ENCODE results near the gene PCCA. TPM values are rescaled to one million over a fixed set of nuclear protein-coding genes. Genes with fewer than 3 reads are reported as not detected.

Gene PCCA, protein sequence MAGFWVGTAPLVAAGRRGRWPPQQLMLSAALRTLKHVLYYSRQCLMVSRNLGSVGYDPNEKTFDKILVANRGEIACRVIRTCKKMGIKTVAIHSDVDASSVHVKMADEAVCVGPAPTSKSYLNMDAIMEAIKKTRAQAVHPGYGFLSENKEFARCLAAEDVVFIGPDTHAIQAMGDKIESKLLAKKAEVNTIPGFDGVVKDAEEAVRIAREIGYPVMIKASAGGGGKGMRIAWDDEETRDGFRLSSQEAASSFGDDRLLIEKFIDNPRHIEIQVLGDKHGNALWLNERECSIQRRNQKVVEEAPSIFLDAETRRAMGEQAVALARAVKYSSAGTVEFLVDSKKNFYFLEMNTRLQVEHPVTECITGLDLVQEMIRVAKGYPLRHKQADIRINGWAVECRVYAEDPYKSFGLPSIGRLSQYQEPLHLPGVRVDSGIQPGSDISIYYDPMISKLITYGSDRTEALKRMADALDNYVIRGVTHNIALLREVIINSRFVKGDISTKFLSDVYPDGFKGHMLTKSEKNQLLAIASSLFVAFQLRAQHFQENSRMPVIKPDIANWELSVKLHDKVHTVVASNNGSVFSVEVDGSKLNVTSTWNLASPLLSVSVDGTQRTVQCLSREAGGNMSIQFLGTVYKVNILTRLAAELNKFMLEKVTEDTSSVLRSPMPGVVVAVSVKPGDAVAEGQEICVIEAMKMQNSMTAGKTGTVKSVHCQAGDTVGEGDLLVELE
- 10 to 100 TPM; 11.1 to 15.2 TPM for polyA plus RNA-seq

DNA sequence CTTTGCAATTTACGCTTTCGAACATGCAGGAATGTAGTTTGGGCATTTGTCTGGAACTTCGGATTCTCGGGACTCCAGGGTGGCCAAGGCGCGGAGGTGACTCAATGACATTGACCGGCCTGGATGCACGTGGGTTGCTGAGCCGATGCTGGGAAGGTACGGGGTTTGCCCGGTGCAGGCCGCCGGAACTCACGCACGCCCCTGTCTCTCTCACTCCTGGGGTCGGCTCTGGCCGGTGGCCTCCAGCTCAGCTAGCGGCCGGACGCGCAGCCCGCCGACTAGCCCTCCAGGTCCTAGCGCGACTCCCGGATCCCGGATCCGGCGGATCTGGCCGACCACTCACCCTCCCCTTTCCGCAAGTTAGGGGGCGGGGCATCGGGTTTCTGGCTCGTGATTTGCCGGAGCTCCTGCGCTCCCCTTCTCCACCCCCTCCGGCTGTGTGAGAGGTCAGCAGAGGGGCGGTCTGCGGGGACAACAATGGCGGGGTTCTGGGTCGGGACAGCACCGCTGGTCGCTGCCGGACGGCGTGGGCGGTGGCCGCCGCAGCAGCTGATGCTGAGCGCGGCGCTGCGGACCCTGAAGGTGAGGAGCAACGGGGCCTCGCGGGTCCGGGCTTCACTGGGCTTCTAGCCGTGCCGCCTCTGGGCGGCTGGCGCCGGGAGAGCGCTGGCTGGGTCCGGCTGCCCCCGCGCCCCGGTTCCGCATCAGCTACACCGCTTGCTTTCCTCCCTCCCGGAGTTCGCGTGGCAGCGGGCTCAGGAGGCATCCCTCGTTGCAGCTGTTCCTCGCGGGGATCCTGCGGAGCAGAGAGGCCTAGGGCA, at the start of gene PCCA:
PCCA (plus strand) TSS at position 450 of the 821 bp plus-strand sequence; CDS start at position 478, 28 bp downstream.
- Histone ChIP-seq H3K27ac (ENCODE audit: low read depth in 2 of 2, low read length in 1 of 2) (peak within 1 kb of the TSS; percentile 66 to 81), H3K9me3 (ENCODE audit: control insufficient read depth in 2 of 2, insufficient read depth in 1 of 2, low read depth in 1 of 2, low read length in 1 of 2) (no peaks in the 10 kb centered on the region), H3K4me3 (ENCODE audit: low read depth in 1 of 2, low read length in 2 of 2) (peak within 1 kb of the TSS; percentile 82 to 95), H3K27me3 (ENCODE audit: control insufficient read depth in 1 of 2, insufficient read depth in 2 of 2, low read length in 2 of 2) (no peaks in the 10 kb centered on the region), H3K4me1 (ENCODE audit: control insufficient read depth in 2 of 2, insufficient read depth in 2 of 2, low read length in 1 of 2) (peaks cover 0 to 9% of the 10 kb centered on the region in 2 donors), H3K36me3 (ENCODE audit: control insufficient read depth in 2 of 2, insufficient read depth in 2 of 2, low read length in 1 of 2) (no peaks in the 10 kb centered on the region)
- WGBS, 2 donors, result 0 to 1% methylated on average over 77 of the region's 77 CpGs

DNA sequence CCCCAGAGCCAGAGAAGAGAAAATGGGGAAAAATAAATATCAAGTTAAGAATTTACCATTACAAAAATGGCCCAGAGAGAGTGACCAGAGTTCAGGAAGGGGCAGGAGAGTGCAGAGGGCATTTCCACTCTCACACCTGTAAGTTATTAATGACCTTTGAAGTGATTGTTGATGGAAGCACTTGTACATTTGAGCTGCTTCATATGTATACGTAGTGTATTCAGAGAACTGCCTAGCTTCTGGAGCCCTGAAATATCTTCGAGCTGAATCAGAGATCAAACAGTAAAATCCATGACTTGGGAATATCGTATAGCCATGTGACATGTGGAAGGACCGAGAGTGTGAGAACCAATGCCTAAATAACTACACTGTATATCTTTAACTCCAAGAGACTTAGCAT, 49.2 kb upstream of the PCCA start:
- Histone ChIP-seq H3K4me3 (ENCODE audit: low read depth in 1 of 2, low read length in 2 of 2) (no peak overlapping the region), H3K27ac (ENCODE audit: low read depth in 2 of 2, low read length in 1 of 2) (no peak overlapping the region), H3K36me3 (ENCODE audit: control insufficient read depth in 2 of 2, insufficient read depth in 2 of 2, low read length in 1 of 2) (no peaks in the 10 kb centered on the region), H3K27me3 (ENCODE audit: control insufficient read depth in 1 of 2, insufficient read depth in 2 of 2, low read length in 2 of 2) (no peaks in the 10 kb centered on the region), H3K9me3 (ENCODE audit: control insufficient read depth in 2 of 2, insufficient read depth in 1 of 2, low read depth in 1 of 2, low read length in 1 of 2) (no peaks in the 10 kb centered on the region), H3K4me1 (ENCODE audit: control insufficient read depth in 2 of 2, insufficient read depth in 2 of 2, low read length in 1 of 2) (no peaks in the 10 kb centered on the region)
- 55% methylated on average over 4 of the region's 4 CpGs for WGBS, 2 donors

DNA sequence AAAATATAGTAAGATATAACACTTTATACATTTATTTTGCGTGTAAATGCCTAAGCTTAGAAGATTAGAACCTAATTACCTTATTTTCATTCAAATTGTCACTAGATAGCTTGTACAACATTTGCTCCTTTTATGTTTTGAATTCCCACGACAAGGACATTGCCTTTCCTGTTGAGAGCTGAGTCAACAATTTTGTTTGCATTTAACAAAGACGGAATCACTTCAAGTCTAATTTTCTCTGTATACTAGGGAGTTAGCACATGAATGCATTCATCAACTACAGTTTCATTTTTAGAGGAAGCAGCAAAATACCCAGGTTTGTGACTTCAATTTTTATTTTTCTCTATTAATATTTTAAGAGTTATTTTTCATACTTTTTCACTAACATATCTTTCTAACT, 48.7 kb upstream of the PCCA start:
- Histone ChIP-seq H3K27me3 (ENCODE audit: control insufficient read depth in 1 of 2, insufficient read depth in 2 of 2, low read length in 2 of 2) (no peaks in the 10 kb centered on the region), H3K9me3 (ENCODE audit: control insufficient read depth in 2 of 2, insufficient read depth in 1 of 2, low read depth in 1 of 2, low read length in 1 of 2) (no peaks in the 10 kb centered on the region), H3K27ac (ENCODE audit: low read depth in 2 of 2, low read length in 1 of 2) (no peak overlapping the region), H3K4me3 (ENCODE audit: low read depth in 1 of 2, low read length in 2 of 2) (no peak overlapping the region), H3K36me3 (ENCODE audit: control insufficient read depth in 2 of 2, insufficient read depth in 2 of 2, low read length in 1 of 2) (no peaks in the 10 kb centered on the region), H3K4me1 (ENCODE audit: control insufficient read depth in 2 of 2, insufficient read depth in 2 of 2, low read length in 1 of 2) (no peaks in the 10 kb centered on the region)
- 34 to 41% methylated on average over 3 of the region's 3 CpGs for WGBS, 2 donors

DNA sequence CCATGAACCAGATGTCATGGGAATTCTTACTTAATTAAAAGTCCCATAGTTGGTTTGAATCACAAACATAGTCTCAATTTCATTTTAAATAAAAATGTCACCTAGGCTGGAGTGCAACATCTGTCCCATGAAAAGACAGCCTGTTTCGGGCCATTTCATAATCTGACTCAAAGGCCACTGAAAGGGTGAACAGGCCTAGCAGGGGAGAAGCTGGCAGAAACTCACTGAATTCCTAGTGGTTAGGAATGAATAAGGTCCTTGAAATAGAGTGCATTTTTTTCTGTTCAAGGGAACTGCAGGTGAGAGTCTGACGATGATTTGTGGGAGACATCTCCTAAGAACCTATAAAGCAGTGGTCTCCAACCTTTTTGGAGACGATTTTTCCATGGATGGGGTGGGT, 44.0 kb upstream of the PCCA start:
- WGBS, 2 donors, result 89 to 92% methylated on average over 3 of the region's 3 CpGs
- no peaks in the 10 kb centered on the region for H3K9me3 ChIP-seq (ENCODE audit: control insufficient read depth in 2 of 2, insufficient read depth in 1 of 2, low read depth in 1 of 2, low read length in 1 of 2)
- no peaks in the 10 kb centered on the region for H3K36me3 ChIP-seq (ENCODE audit: control insufficient read depth in 2 of 2, insufficient read depth in 2 of 2, low read length in 1 of 2)
- no peaks in the 10 kb centered on the region for H3K27me3 ChIP-seq (ENCODE audit: control insufficient read depth in 1 of 2, insufficient read depth in 2 of 2, low read length in 2 of 2)
- no peak overlapping the region for H3K4me3 ChIP-seq (ENCODE audit: low read depth in 1 of 2, low read length in 2 of 2)
- no peaks in the 10 kb centered on the region for H3K4me1 ChIP-seq (ENCODE audit: control insufficient read depth in 2 of 2, insufficient read depth in 2 of 2, low read length in 1 of 2)
- H3K27ac ChIP-seq (ENCODE audit: low read depth in 2 of 2, low read length in 1 of 2), result no peak overlapping the region

DNA sequence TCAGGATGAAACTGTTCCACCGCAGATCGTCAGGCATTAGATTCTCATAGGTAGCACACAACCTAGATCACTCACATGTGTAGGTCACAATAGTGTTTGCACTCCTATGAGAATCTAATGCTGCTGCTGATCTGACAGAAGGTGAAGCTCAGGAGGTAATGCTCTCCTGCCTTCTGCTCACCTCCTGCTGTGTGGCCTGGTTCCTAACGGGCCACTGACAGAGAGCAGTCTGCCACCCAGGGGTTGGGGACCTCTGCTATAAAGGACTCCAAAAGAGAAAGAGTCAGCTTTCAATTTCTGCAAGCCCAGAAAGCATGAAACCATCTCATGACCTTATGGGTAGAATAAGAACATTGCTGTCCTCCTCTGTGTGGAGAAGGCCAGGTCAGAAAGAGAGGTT, 43.5 kb upstream of the PCCA start:
- Histone ChIP-seq H3K4me1 (ENCODE audit: control insufficient read depth in 2 of 2, insufficient read depth in 2 of 2, low read length in 1 of 2) (no peaks in the 10 kb centered on the region), H3K27ac (ENCODE audit: low read depth in 2 of 2, low read length in 1 of 2) (no peak overlapping the region), H3K9me3 (ENCODE audit: control insufficient read depth in 2 of 2, insufficient read depth in 1 of 2, low read depth in 1 of 2, low read length in 1 of 2) (no peaks in the 10 kb centered on the region), H3K27me3 (ENCODE audit: control insufficient read depth in 1 of 2, insufficient read depth in 2 of 2, low read length in 2 of 2) (no peaks in the 10 kb centered on the region), H3K36me3 (ENCODE audit: control insufficient read depth in 2 of 2, insufficient read depth in 2 of 2, low read length in 1 of 2) (no peaks in the 10 kb centered on the region), H3K4me3 (ENCODE audit: low read depth in 1 of 2, low read length in 2 of 2) (no peak overlapping the region)
- 85 to 90% methylated on average over 3 of the region's 3 CpGs for WGBS, 2 donors

DNA sequence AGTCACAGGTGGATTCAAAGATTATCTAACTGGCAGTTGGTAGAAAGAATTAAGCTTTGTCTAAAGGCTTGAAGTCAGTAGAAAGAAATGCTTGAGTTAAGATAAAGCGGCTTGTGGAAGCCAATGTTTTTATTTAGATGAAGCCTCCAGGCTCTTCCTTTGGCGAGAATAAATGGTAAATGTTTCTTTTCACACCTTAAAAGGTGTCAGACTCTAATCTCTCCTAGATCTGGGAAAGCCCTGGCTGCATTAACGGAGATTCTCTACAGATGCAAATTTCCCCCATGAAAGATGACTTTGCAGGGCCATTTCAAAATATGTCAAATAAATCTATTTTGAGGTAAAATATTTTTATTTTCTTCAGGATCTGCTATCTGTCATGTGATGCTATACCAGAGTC, 37.8 kb upstream of the PCCA start:
- H3K4me1 ChIP-seq (ENCODE audit: control insufficient read depth in 2 of 2, insufficient read depth in 2 of 2, low read length in 1 of 2), result no peaks in the 10 kb centered on the region
- no peaks in the 10 kb centered on the region for H3K9me3 ChIP-seq (ENCODE audit: control insufficient read depth in 2 of 2, insufficient read depth in 1 of 2, low read depth in 1 of 2, low read length in 1 of 2)
- 61 to 63% methylated on average over 3 of the region's 3 CpGs for WGBS, 2 donors
- H3K27ac ChIP-seq (ENCODE audit: low read depth in 2 of 2, low read length in 1 of 2), result no peak overlapping the region
- H3K4me3 ChIP-seq (ENCODE audit: low read depth in 1 of 2, low read length in 2 of 2), result no peak overlapping the region
- H3K36me3 ChIP-seq (ENCODE audit: control insufficient read depth in 2 of 2, insufficient read depth in 2 of 2, low read length in 1 of 2), result no peaks in the 10 kb centered on the region
- H3K27me3 ChIP-seq (ENCODE audit: control insufficient read depth in 1 of 2, insufficient read depth in 2 of 2, low read length in 2 of 2), result no peaks in the 10 kb centered on the region

DNA sequence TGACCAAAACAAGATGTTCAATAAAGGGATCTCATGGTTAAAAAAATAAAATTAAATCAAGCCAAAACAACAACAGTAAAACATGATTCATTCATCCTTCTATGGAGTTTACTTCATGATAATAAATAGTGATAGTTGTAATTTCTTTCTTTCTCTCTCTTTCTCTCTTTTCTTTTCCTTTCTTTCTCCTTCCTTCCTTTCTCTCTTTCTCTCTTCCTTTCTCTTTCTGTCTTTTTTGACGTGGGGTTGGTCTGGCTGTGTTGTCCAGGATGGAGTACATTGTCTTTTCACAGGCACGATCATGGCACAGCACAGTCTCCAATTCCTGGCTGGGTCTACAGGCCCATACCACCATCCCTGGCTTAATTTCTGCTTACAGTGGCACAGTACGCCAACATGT, 29.1 kb upstream of the PCCA start:
- Histone ChIP-seq H3K27ac (ENCODE audit: low read depth in 2 of 2, low read length in 1 of 2) (no peak overlapping the region), H3K4me3 (ENCODE audit: low read depth in 1 of 2, low read length in 2 of 2) (no peak overlapping the region), H3K27me3 (ENCODE audit: control insufficient read depth in 1 of 2, insufficient read depth in 2 of 2, low read length in 2 of 2) (no peaks in the 10 kb centered on the region), H3K4me1 (ENCODE audit: control insufficient read depth in 2 of 2, insufficient read depth in 2 of 2, low read length in 1 of 2) (no peaks in the 10 kb centered on the region), H3K9me3 (ENCODE audit: control insufficient read depth in 2 of 2, insufficient read depth in 1 of 2, low read depth in 1 of 2, low read length in 1 of 2) (no peaks in the 10 kb centered on the region), H3K36me3 (ENCODE audit: control insufficient read depth in 2 of 2, insufficient read depth in 2 of 2, low read length in 1 of 2) (no peaks in the 10 kb centered on the region)
- WGBS, 2 donors, result 91 to 93% methylated on average over 3 of the region's 3 CpGs

DNA sequence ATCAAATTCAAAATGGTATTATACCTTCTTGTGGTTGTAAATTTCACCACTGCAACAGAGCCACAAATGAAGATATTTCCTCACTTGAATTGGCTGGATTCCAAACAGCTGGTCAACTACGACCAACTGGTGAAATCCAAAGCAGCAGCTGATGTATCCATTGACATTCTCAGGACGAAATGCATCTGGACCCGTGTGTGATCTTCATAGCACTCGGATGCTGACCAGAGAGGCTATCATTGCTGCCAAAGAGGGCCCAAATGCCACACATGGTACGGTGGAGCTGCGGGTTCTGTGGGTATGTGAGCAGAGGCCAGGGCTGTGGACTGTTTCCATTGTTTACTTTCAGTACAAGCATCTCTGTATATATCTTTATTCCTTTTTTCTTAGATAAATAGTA, 25.6 kb upstream of the PCCA start:
- Histone ChIP-seq H3K27me3 (ENCODE audit: control insufficient read depth in 1 of 2, insufficient read depth in 2 of 2, low read length in 2 of 2) (no peaks in the 10 kb centered on the region), H3K9me3 (ENCODE audit: control insufficient read depth in 2 of 2, insufficient read depth in 1 of 2, low read depth in 1 of 2, low read length in 1 of 2) (no peaks in the 10 kb centered on the region), H3K4me1 (ENCODE audit: control insufficient read depth in 2 of 2, insufficient read depth in 2 of 2, low read length in 1 of 2) (no peaks in the 10 kb centered on the region), H3K36me3 (ENCODE audit: control insufficient read depth in 2 of 2, insufficient read depth in 2 of 2, low read length in 1 of 2) (no peaks in the 10 kb centered on the region), H3K27ac (ENCODE audit: low read depth in 2 of 2, low read length in 1 of 2) (no peak overlapping the region), H3K4me3 (ENCODE audit: low read depth in 1 of 2, low read length in 2 of 2) (no peak overlapping the region)
- 69 to 74% methylated on average over 6 of the region's 6 CpGs for WGBS, 2 donors

DNA sequence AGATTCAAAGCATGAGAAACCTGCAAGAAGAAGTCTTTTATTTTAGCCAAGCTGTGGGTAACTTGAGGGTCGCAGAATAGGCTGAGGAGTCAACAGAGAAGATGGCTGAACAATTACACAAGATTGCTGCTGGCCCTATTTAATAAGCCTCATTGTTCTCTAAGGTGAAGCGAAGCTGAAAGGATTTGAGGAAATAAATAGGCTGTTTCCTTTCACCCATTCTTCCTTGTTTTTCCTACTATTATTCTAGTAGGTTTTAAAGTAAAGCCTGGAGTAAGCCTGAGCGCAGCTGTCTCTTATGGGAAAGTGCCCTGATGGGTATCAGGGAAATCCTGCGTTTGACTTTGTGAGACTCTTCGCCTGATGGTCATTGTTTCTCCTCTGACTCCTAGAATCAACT, 25.0 kb upstream of the PCCA start:
- Histone ChIP-seq H3K4me3 (ENCODE audit: low read depth in 1 of 2, low read length in 2 of 2) (no peak overlapping the region), H3K36me3 (ENCODE audit: control insufficient read depth in 2 of 2, insufficient read depth in 2 of 2, low read length in 1 of 2) (no peaks in the 10 kb centered on the region), H3K9me3 (ENCODE audit: control insufficient read depth in 2 of 2, insufficient read depth in 1 of 2, low read depth in 1 of 2, low read length in 1 of 2) (no peaks in the 10 kb centered on the region), H3K4me1 (ENCODE audit: control insufficient read depth in 2 of 2, insufficient read depth in 2 of 2, low read length in 1 of 2) (no peaks in the 10 kb centered on the region), H3K27me3 (ENCODE audit: control insufficient read depth in 1 of 2, insufficient read depth in 2 of 2, low read length in 2 of 2) (no peaks in the 10 kb centered on the region), H3K27ac (ENCODE audit: low read depth in 2 of 2, low read length in 1 of 2) (no peak overlapping the region)
- 74 to 81% methylated on average over 5 of the region's 5 CpGs for WGBS, 2 donors

All from esophagus (tissue), 2 donors.